NB4 (cell line): Measurements from ENCODE around the gene MIOX.
A peak's percentile ranks its signal among the peaks of the same experiment; 100 is the strongest.

Experiments
- DNase-seq: peaks from one replicate; pipeline ENCODE4 v3.0.0; 2010; ENCODE audit warnings: low read depth
- H3K4me3 ChIP-seq: one replicate; pipeline ENCODE4 v1.5.1; 2011; ENCODE audit warnings: mild to moderate bottlenecking, low read depth, low read length, moderate library complexity
- CTCF ChIP-seq: IDR thresholded peaks from one replicate; pipeline ENCODE4 v1.5.1; 2012; ENCODE audit warnings: low read depth, low read length
- MYC ChIP-seq: IDR thresholded peaks from 2 replicates; pipeline ENCODE4 v1.6.1; 2011; ENCODE audit warnings: low read depth, low read length
- POLR2A ChIP-seq: IDR thresholded peaks from 2 replicates; pipeline ENCODE4 v1.6.1; 2011; ENCODE audit warnings: mild to moderate bottlenecking; ENCODE audit not compliant: insufficient read length; ENCODE audit errors: extremely low read depth
- TF ChIP-seq, protein P1 (sequence below): IDR thresholded peaks from 2 replicates; pipeline ENCODE4 v1.6.1; 2011; ENCODE audit warnings: low read depth, low read length

Gene MIOX

GRCh38 chr22:50498322-50498890 lies 11.7 kb downstream of the MIOX start:
- peak; percentile 61 for TF ChIP-seq CTCF
- TF ChIP-seq POLR2A = no peak
- TF ChIP-seq, protein P1, sequence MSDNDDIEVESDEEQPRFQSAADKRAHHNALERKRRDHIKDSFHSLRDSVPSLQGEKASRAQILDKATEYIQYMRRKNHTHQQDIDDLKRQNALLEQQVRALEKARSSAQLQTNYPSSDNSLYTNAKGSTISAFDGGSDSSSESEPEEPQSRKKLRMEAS = no peak
- no peak for TF ChIP-seq MYC
- peak; percentile 77 for DNase-seq
- no peak overlapping the region for H3K4me3 ChIP-seq

DNA sequence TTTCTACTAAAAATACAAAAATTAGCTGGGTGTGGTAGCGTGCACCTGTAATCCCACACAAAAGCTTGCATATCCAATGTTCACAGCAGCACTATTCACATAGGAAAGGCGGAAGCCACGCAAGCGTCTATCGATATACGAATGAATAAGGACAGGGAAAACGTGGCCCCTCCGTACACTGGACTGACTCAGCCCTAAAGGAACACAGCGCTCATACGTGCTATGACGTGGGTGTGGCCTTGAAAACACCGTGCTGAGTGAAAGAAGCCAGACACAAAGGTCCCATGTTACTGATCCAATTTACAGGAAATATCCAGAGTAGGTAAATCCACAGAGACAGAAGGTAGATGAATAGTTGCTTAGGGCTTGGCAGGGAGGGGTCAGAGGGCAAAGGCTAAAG lies 13.8 kb downstream of the MIOX start:
- DNase-seq = no peak
- no peak for TF ChIP-seq MYC
- H3K4me3 ChIP-seq = no peak overlapping the region

GRCh38 chr22:50502096-50502495 lies 15.4 kb downstream of the MIOX start:
- TF ChIP-seq, protein P1 = no peak
- no peak overlapping the region for H3K4me3 ChIP-seq
- DNase-seq = no peak

DNA sequence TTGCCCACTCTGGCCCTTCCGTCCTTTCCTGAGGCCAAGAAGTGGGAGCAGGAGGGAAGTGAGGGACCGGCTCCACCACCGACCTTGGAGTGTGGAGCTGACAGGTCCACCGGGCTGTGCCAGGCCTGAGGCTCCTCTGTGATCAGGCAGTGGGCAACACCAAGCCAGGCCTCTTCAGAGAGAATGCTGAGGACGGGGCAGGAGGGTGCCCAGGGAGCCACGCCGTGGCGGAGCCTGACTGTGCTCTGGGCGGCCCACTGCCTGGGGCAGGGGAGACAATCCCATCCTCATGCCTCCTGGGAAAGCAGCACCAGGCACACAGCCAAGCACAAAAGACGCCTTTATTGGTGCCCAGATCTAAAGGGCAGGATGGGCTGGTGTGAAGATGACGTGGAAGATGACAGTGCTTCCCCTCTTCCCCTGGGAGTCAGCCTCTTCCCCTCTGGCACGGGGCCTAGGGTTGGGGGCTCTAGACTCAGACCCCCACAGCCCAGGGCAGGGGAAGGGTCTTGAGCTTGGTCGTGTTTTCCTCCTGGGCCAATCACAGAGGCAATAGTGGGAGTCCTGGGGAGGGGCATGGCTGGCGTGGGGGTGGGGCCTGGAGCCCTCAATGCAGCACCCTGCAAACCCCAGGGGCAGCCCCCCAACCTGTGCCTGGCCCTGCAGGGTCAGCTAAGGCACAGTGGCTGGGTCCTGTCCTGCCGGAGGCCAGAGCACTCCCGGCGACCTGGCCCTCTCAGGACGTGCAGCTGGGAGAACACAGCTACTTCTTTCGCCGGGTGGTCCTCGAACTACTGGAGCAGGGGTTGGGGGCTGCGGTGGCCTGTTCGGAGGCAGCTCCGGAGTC lies 16.2 kb downstream of the MIOX start:
- H3K4me3 ChIP-seq = no peak overlapping the region
- no peak for TF ChIP-seq POLR2A
- no peak for TF ChIP-seq CTCF
- TF ChIP-seq MYC = no peak
- TF ChIP-seq, protein P1 = no peak
- no peak for DNase-seq

DNA sequence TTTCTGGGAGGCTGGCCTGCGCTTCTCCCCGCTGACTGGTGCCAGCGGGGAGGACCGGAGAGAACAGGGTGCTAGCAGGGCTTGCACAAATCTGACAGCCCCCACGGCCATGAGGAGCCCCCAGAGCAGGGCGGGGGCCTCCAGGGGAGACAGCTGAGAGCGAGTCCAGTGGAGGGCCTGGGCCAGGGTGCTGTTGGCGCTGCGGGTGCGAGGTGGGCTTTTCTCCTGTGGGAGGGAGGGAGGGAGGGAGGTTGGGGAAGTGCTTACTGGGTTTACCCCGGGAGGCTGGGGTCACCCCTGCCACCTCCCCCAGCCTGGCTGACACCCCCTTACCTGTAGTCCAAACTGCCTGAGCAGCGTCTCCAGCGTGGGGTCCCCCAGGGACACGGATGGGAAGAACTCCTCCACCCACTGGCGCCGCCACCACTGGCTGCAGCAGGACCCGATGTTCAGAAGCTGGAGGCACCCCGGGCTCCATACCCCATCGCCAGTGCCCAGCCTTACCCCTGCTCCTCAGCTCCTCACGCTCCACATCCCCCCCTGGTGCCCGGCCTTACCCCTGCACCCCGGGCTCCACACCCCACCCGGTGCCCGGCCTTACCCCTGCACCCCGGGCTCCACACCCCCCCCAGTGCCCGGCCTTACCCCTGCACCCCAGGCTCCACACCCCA lies 17.0 kb downstream of the MIOX start:
- no peak for TF ChIP-seq CTCF
- TF ChIP-seq MYC = no peak
- TF ChIP-seq, protein P1 = no peak
- TF ChIP-seq POLR2A = no peak
- no peak for DNase-seq
- no peak overlapping the region for H3K4me3 ChIP-seq

GRCh38 chr22:50504369-50505211 lies 17.9 kb downstream of the MIOX start:
- no peak for DNase-seq
- TF ChIP-seq, protein P1 = no peak
- TF ChIP-seq POLR2A (no peak), MYC (no peak), CTCF (no peak)
- H3K4me3 ChIP-seq = no peak overlapping the region
